IMR-90 (cell line): Measurements from ENCODE around the gene CPN1. TPM values are rescaled to one million over a fixed set of nuclear protein-coding genes. Genes with fewer than 3 reads are reported as not detected.

ENCODE experiments used
- ATAC-seq: fragments of 200-7000 bp; cut with Tn5 transposase; 2 replicates; pipeline ENCODE4 v1.9.1; 2020; ENCODE audit warnings: low read depth, mild to moderate bottlenecking, moderate library complexity
- BruUV-seq: library from RNA; stranded (reverse); fragments of 400-500 nt; replicated peaks from 2 replicates; lab custom pipeline; 2021; lab: Mats Ljungman, UMichigan
- CTCF ChIA-PET: fragments of 300-600 bp; formaldehyde crosslinking; extraction: SDS; loops from one replicate; lab custom pipeline; 2021; ENCODE audit warnings: antibody characterized with exemption; lab: Yijun Ruan, JAX
- POLR2A ChIA-PET: fragments of 300-600 bp; sonication (Branson Sonifier 250); formaldehyde crosslinking; loops from one replicate; lab custom pipeline; 2022; ENCODE audit warnings: antibody characterized with exemption; ENCODE audit not compliant: unreplicated experiment; lab: Charles Lee
- DNase-seq: peaks from one replicate; pipeline ENCODE4 v3.0.0; 2013
- H2AFZ ChIP-seq: replicated peaks from 2 replicates; pipeline ENCODE3; 2013; ENCODE audit warnings: low read length, mild to moderate bottlenecking; ENCODE audit not compliant: poor library complexity
- H2AK5ac ChIP-seq: 2 replicates; pipeline ENCODE4 v1.6.1; 2013; ENCODE audit warnings: low read depth, low read length, inconsistent platforms
- H2AK9ac ChIP-seq: replicated peaks from 2 replicates; pipeline ENCODE3; 2013; ENCODE audit warnings: mild to moderate bottlenecking, low read depth, low read length, moderate library complexity; ENCODE audit not compliant: poor library complexity
- H2BK120ac ChIP-seq: 2 replicates; pipeline ENCODE4 v1.6.1; 2013; ENCODE audit warnings: low read depth, low read length, inconsistent platforms
- H2BK15ac ChIP-seq: 3 replicates; pipeline ENCODE4 v1.6.1; 2013; ENCODE audit warnings: low read depth, low read length, inconsistent platforms
- H2BK20ac ChIP-seq: 2 replicates; pipeline ENCODE4 v1.6.1; 2013; ENCODE audit warnings: low read depth, mild to moderate bottlenecking, inconsistent platforms, low read length, moderate library complexity
- H2BK5ac ChIP-seq: 2 replicates; pipeline ENCODE4 v1.6.1; 2013; ENCODE audit warnings: mild to moderate bottlenecking, low read depth, low read length, inconsistent platforms; ENCODE audit not compliant: poor library complexity, severe bottlenecking
- H3K14ac ChIP-seq: replicated peaks from 2 replicates; pipeline ENCODE4 v1.6.1; 2013; ENCODE audit warnings: low read depth, low read length, inconsistent platforms
- H3K18ac ChIP-seq: 2 replicates; pipeline ENCODE4 v1.6.1; 2013; ENCODE audit warnings: low read depth, low read length, control low read depth
- H3K23ac ChIP-seq: 2 replicates; pipeline ENCODE4 v1.6.1; 2013; ENCODE audit warnings: low read depth, low read length, inconsistent platforms
- H3K27ac ChIP-seq: 2 replicates; pipeline ENCODE4 v1.5.1; 2013; ENCODE audit warnings: mild to moderate bottlenecking, control low read depth, low read length; ENCODE audit not compliant: insufficient read depth
- H3K27me3 ChIP-seq: 2 replicates; pipeline ENCODE4 v1.6.1; 2013; ENCODE audit warnings: low read length; ENCODE audit not compliant: control insufficient read depth, insufficient read depth
- H3K36me3 ChIP-seq: 2 replicates; pipeline ENCODE4 v1.6.1; 2013; ENCODE audit warnings: low read length, mixed read lengths; ENCODE audit not compliant: control insufficient read depth, insufficient read depth
- H3K4ac ChIP-seq: 2 replicates; pipeline ENCODE4 v1.6.1; 2013; ENCODE audit warnings: low read depth, low read length, inconsistent platforms
- H3K4me1 ChIP-seq: 2 replicates; pipeline ENCODE4 v1.6.1; 2013; ENCODE audit warnings: low read length, mixed read lengths; ENCODE audit not compliant: control insufficient read depth, insufficient read depth
- H3K4me2 ChIP-seq: 2 replicates; pipeline ENCODE4 v1.6.1; 2013; ENCODE audit warnings: low read depth, mild to moderate bottlenecking, control low read depth, low read length, moderate library complexity
- H3K4me3 ChIP-seq: 2 replicates; pipeline ENCODE4 v1.5.1; 2013; ENCODE audit warnings: low read depth, mild to moderate bottlenecking, control low read depth, low read length, moderate library complexity; ENCODE audit not compliant: insufficient read depth
- H3K56ac ChIP-seq: 2 replicates; pipeline ENCODE4 v1.6.1; 2013; ENCODE audit warnings: low read length, inconsistent platforms; ENCODE audit not compliant: insufficient read depth; ENCODE audit errors: extremely low read depth
- H3K79me1 ChIP-seq, 2 experiments: 2 replicates each; pipeline ENCODE4 v1.6.1; 2013; ENCODE audit warnings: low read length in 2 of 2, inconsistent platforms in 1 of 2, low read depth in 1 of 2
- H3K9ac ChIP-seq: 2 replicates; pipeline ENCODE4 v1.6.1; 2013; ENCODE audit warnings: low read depth, low read length, control low read depth
- H3K9me1 ChIP-seq: 2 replicates; pipeline ENCODE4 v1.6.1; 2013; ENCODE audit warnings: low read length, inconsistent platforms; ENCODE audit not compliant: insufficient read depth
- H3K9me3 ChIP-seq: 2 replicates; pipeline ENCODE4 v1.6.1; 2013; ENCODE audit warnings: low read length; ENCODE audit not compliant: control insufficient read depth, insufficient read depth
- H4K20me1 ChIP-seq: 2 replicates; pipeline ENCODE4 v1.6.1; 2013; ENCODE audit warnings: low read length, inconsistent platforms; ENCODE audit not compliant: insufficient read depth
- H4K5ac ChIP-seq: 2 replicates; pipeline ENCODE4 v1.6.1; 2013; ENCODE audit warnings: mild to moderate bottlenecking, low read depth, low read length, control low read depth
- H4K8ac ChIP-seq, 2 experiments: 2 replicates each; pipeline ENCODE4 v1.6.1; 2013; ENCODE audit warnings: low read depth in 2 of 2, low read length in 2 of 2, control low read depth in 1 of 2, inconsistent platforms in 1 of 2
- H4K91ac ChIP-seq: 2 replicates; pipeline ENCODE4 v1.6.1; 2013; ENCODE audit warnings: low read depth, low read length, inconsistent platforms; ENCODE audit not compliant: insufficient read depth
- CEBPB ChIP-seq: IDR thresholded peaks from 2 replicates; pipeline ENCODE4 v1.6.1; 2012; ENCODE audit warnings: low read depth, low read length, improper control_type of control experiment
- CTCF ChIP-seq: conservative IDR thresholded peaks from 2 replicates; pipeline ENCODE4 v1.5.1; 2012; ENCODE audit warnings: mild to moderate bottlenecking, low read depth, low read length, improper control_type of control experiment
- ELK1 ChIP-seq: fragments of 150-350 bp; IDR thresholded peaks from 2 replicates; pipeline ENCODE4 v1.6.1; 2016; ENCODE audit warnings: low read depth, mild to moderate bottlenecking, low read length, moderate library complexity, borderline replicate concordance
- FOS ChIP-seq: fragments of 150-350 bp; IDR thresholded peaks from 2 replicates; pipeline ENCODE4 v1.6.1; 2016; ENCODE audit warnings: low read depth, low read length
- MAFK ChIP-seq: IDR thresholded peaks from 2 replicates; pipeline ENCODE4 v1.6.1; 2012; ENCODE audit warnings: low read depth, low read length, improper control_type of control experiment
- MAZ ChIP-seq: IDR thresholded peaks from 2 replicates; pipeline ENCODE4 v1.6.1; 2012; ENCODE audit warnings: low read depth, mild to moderate bottlenecking, low read length, improper control_type of control experiment, moderate library complexity, borderline replicate concordance
- MXI1 ChIP-seq: IDR thresholded peaks from 2 replicates; pipeline ENCODE4 v1.6.1; 2012; ENCODE audit warnings: low read depth, mild to moderate bottlenecking, low read length, moderate library complexity, borderline replicate concordance
- RFX5 ChIP-seq: IDR thresholded peaks from 2 replicates; pipeline ENCODE4 v1.8.0; 2012; ENCODE audit warnings: low read depth, mild to moderate bottlenecking, low read length, moderate library complexity
- SMC3 ChIP-seq: fragments of 150-350 bp; IDR thresholded peaks from 2 replicates; pipeline ENCODE4 v1.6.1; 2016; ENCODE audit warnings: low read depth, mild to moderate bottlenecking, antibody characterized with exemption, low read length, moderate library complexity
- WGBS, 2 experiments: methylation state at CpG; one replicate each; pipeline versions ENCODE4 v1.1.5 to v1.1.7; 2013; ENCODE audit warnings: missing lambda C conversion rate in 2 of 2; ENCODE audit not compliant: insufficient read length in 1 of 2; ENCODE audit errors: extremely low coverage in 2 of 2; 5-methylcytosine and 5-hydroxymethylcytosine counted together
- dilution Hi-C: fragments of 300-500 bp; cut with HindIII; formaldehyde crosslinking; loops from one replicate; pipeline ENCODE4 v1.14.3; 2018; ENCODE audit warnings: low sequenced_read_pairs; ENCODE audit not compliant: unreplicated experiment
- in situ Hi-C: fragments of 300-500 bp; cut with MboI; formaldehyde crosslinking; loops from 3 replicates; pipeline ENCODE4 v1.14.3; 2019; ENCODE audit warnings: low sequenced_read_pairs, inconsistent platforms, mixed read lengths
- intact Hi-C: fragments of 100-400 bp; cut with micrococcal nuclease; formaldehyde crosslinking; loops from 2 replicates; pipeline ENCODE4 v1.10.0; 2022
- polyA plus RNA-seq, 3 experiments: library from polyadenylated mRNA; depleted of rRNA; stranded (reverse); fragments of >200 nt; gene quantifications; 2 replicates each; pipeline ENCODE4 v1.2.3, GENCODE V29; 2012; ENCODE audit warnings: low replicate concordance in 1 of 3
- total RNA-seq: library from RNA; depleted of rRNA; stranded (reverse); fragments of >200 nt; gene quantifications from 2 replicates; pipeline ENCODE4 v1.2.3, GENCODE V29; 2012

Gene CPN1
- total and polyA plus RNA-seq, 2 of the 4 experiments (the other 2 are of a cell fraction) = not detected

DNA sequence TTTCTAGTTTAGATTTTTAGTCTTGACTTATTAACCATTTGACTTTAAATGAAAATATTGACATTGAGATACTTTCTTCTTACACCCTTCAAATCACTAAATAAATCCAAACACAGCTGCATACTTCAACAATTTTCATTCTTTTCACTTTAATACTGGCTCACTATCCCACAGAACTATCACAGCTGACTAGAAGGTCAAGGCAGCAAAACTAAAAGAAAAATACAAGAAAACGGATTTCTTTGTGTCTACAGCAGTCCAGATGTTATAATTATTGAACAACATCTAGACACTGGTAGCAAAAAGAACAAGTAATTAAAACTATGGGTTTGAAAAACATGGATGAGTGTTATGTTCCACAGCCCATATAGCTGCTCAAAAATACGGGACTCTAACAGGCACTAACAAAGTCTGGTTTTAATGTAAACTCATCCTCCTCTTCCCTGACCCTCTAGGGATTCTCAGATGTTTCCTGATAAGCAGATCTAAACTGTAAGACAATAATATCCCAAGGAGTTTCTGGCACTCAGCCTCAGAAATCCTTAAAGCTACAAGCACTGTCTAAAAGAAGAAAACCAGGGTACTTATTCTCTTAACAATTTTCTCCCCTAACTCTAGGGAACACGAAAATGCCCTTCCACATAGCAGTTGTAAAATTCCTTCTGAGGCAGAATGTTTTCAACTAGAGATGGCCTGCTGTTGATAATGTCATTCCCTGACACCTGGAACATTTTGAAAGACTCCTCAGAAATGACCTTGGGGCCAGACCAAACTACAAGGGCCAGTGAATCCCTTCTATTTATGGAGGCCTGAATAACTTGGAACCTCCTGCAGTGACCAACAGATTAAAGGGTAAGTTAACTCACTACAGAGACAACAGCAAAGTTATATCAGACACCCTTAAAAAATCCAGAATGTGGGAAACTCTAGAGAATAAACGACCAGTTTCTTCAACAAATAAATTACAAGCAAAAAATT is 84.7 kb downstream of the CPN1 start (continued):
- TF ChIP-seq CTCF = no peak
- no peak for TF ChIP-seq CEBPB

DNA sequence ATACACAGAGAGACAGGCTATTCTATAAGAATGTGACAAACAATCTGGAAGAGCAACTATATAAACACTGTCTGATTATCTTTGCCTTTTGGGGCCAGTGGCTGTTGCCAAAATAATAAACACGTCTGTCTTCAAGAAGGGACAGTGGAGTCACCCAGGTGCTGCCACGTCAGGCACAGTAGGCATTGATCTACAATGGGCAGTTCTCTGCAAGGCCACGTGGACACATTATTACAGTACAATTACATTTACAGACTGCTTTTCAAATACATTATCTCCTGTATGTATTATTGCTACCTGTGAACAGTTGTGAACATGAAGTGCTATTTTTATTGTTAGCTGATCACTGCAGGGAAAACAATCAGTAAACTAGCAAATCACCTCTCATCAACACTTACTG is 86.0 kb downstream of the CPN1 start:
- H4K91ac ChIP-seq = no peak overlapping the region
- no peak overlapping the region for H3K4me2 ChIP-seq
- H4K20me1 ChIP-seq = peaks cover 11% of the 10 kb centered on the region; the same call in 1 of the 2 replicates
- peaks cover 14% of the 10 kb centered on the region for H3K9me1 ChIP-seq
- H3K56ac ChIP-seq = no peak overlapping the region
- H3K9ac ChIP-seq = no peak overlapping the region
- H3K27ac ChIP-seq = no peak overlapping the region
- no peak for ATAC-seq
- H4K5ac ChIP-seq = no peak overlapping the region
- H3K18ac ChIP-seq = no peak overlapping the region
- H4K8ac ChIP-seq = no peak overlapping the region
- no peaks in the 10 kb centered on the region for H3K36me3 ChIP-seq
- H3K14ac ChIP-seq = no peak overlapping the region
- no peaks in the 10 kb centered on the region for H3K9me3 ChIP-seq
- H3K4me3 ChIP-seq = no peak overlapping the region
- no peak overlapping the region for H2AK5ac ChIP-seq
- WGBS, 2 experiments = 82% methylated on average over 2 of the region's 3 CpGs; no CpG with 5 or more reads in 1 of the 2 experiments
- H2BK15ac ChIP-seq = no peak overlapping the region
- peaks cover 11 to 62% of the 10 kb centered on the region in 2 experiments; a peak in 3 of 4 replicates for H3K79me1 ChIP-seq
- H3K27me3 ChIP-seq = no peaks in the 10 kb centered on the region
- H3K4ac ChIP-seq = 0 out of 2 replicates have a peak overlapping the region, but pooled peaks have one; percentile 28
- POLR2A ChIA-PET = no interaction called here
- H2BK5ac ChIP-seq = no peak overlapping the region
- in situ Hi-C loops = no loop called here
- H2BK20ac ChIP-seq = no peak overlapping the region
- H2AFZ ChIP-seq = no peak overlapping the region
- H3K4me1 ChIP-seq = peaks cover 18% of the 10 kb centered on the region
- H3K23ac ChIP-seq = no peak overlapping the region
- CTCF ChIA-PET = no interaction called here
- H2BK120ac ChIP-seq = 0 out of 2 replicates have a peak overlapping the region, but pooled peaks have one; percentile 6
- H2AK9ac ChIP-seq = no peak overlapping the region
- no TSS peak for BruUV-seq
- dilution Hi-C loops = no loop called here
- intact Hi-C loops = no loop called here
- no peak for DNase-seq
- TF ChIP-seq CEBPB (no peak), SMC3 (no peak), FOS (no peak), ELK1 (no peak), MXI1 (no peak), CTCF (no peak), MAZ (no peak), RFX5 (no peak), MAFK (no peak)
